Stimulated activated CD8-positive, alpha-beta memory T cell treated with anti-CD3 and anti-CD28 coated beads, Interleukin-12 subunit alpha, Interleukin-12 subunit beta, amount 100 ng/mL, for 24 hours (primary cell): ENCODE data around the gene TTC27.
A peak's percentile ranks its signal among the peaks of the same experiment; 100 is the strongest.
"Not testable (repeated sequence)": the region's sequence is repeated elsewhere in the genome, so short reads cannot be mapped to it uniquely, and the experiment has no call there.

Experiments
- DNase-seq: peaks from one replicate; pipeline ENCODE4 v3.0.0-alpha.2; 2020; ENCODE audit errors: extremely low read depth

Gene TTC27

GRCh38 chr2:32627814-32628579 lies at the start of gene TTC27:
TTC27 (plus strand) TSS chr2:32628050; CDS start chr2:32628293, 243 bp downstream.
- DNase-seq = peak; percentile 89

GRCh38 chr2:32591669-32592463 lies 36.0 kb upstream of the TTC27 start:
- DNase-seq = no peak

GRCh38 chr2:32594573-32594972 lies 33.3 kb upstream of the TTC27 start:
- no peak for DNase-seq

- DNase-seq = no peak
Observed at GRCh38 chr2:32611366-32611765, 16.5 kb upstream of the TTC27 start.

- no peak for DNase-seq
Observed at GRCh38 chr2:32611771-32612170, 16.1 kb upstream of the TTC27 start.

- DNase-seq = no peak
Observed at GRCh38 chr2:32614084-32614483, 13.8 kb upstream of the TTC27 start.

- no peak for DNase-seq
Observed at GRCh38 chr2:32617599-32618189, 10.2 kb upstream of the TTC27 start.

GRCh38 chr2:32622570-32623310 lies 5.1 kb upstream of the TTC27 start:
- DNase-seq = no peak

- no peak for DNase-seq
Observed at GRCh38 chr2:32623311-32623706, 4.5 kb upstream of the TTC27 start.

- no peak for DNase-seq
Observed at GRCh38 chr2:32624812-32625211, 3.0 kb upstream of the TTC27 start.

GRCh38 chr2:32626639-32627221 lies 1.1 kb upstream of the TTC27 start:
- DNase-seq = no peak

- no peak for DNase-seq
Observed at GRCh38 chr2:32627441-32627813, 423 bp upstream of the TTC27 start.

- DNase-seq = no peak
Observed at GRCh38 chr2:32632089-32632488, 4.2 kb downstream of the TTC27 start.

GRCh38 chr2:32633040-32633439 lies 5.2 kb downstream of the TTC27 start:
- no peak for DNase-seq

GRCh38 chr2:32638548-32638947 lies 10.7 kb downstream of the TTC27 start:
- DNase-seq = not testable (repeated sequence)

GRCh38 chr2:32641180-32641579 lies 13.3 kb downstream of the TTC27 start:
- DNase-seq = no peak

- no peak for DNase-seq
Observed at GRCh38 chr2:32647180-32647651, 19.4 kb downstream of the TTC27 start.

GRCh38 chr2:32652555-32653209 lies 24.8 kb downstream of the TTC27 start:
- DNase-seq = no peak

GRCh38 chr2:32656069-32656468 lies 28.2 kb downstream of the TTC27 start:
- DNase-seq = no peak

GRCh38 chr2:32663864-32664263 lies 36.0 kb downstream of the TTC27 start:
- DNase-seq = no peak

- DNase-seq = no peak
Observed at GRCh38 chr2:32666704-32667103, 38.9 kb downstream of the TTC27 start.
